ENCODE measurements around the gene PTPN7.

Gene PTPN7

DNA sequence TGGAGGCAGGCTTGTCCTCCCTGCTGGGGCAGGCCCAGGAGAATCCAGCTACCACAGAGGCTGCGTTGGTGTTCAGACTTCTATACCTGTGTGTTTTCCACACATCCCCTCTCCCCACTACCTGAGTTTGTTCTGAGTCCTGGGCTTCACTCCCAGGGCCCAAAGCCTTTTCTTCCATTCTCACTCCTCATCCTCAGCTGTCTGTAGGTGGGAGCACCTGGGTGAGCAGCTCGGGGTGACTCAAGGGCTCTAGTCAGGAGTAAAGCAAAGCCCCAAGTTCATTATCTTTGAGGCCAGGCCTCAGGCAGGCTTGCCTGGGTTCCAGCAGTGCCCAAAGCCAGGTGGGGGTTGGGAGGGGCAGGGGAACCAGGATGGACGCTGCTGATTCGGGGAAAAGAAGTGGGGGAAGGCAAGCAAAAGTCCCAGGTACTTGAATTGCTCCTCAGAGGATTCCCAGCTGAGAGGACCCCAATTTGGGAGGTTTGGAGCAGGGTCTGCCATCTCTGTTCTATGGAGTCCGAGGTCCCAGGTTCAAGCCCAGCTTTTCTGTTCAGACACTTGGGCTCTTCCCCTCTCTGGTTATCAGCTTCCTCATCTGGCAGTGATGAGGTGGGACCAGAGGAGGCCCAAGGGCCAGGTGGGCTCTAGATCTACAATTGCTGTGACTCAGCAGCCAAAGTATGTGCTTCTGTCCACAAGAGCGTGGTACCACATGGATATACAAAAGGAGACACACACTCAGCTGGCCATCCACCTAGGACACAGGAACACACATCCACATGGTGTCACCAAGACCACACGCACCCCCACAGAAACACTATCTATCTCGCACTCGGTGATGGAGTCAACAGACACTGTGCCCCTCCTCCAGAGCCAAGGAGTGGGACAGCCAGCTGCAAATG lies 5.8 kb upstream of the PTPN7 start:
- TF ChIP-seq, protein P1, sequence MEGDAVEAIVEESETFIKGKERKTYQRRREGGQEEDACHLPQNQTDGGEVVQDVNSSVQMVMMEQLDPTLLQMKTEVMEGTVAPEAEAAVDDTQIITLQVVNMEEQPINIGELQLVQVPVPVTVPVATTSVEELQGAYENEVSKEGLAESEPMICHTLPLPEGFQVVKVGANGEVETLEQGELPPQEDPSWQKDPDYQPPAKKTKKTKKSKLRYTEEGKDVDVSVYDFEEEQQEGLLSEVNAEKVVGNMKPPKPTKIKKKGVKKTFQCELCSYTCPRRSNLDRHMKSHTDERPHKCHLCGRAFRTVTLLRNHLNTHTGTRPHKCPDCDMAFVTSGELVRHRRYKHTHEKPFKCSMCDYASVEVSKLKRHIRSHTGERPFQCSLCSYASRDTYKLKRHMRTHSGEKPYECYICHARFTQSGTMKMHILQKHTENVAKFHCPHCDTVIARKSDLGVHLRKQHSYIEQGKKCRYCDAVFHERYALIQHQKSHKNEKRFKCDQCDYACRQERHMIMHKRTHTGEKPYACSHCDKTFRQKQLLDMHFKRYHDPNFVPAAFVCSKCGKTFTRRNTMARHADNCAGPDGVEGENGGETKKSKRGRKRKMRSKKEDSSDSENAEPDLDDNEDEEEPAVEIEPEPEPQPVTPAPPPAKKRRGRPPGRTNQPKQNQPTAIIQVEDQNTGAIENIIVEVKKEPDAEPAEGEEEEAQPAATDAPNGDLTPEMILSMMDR (IDR thresholded peaks at IDR 0.05) = no peak

DNA sequence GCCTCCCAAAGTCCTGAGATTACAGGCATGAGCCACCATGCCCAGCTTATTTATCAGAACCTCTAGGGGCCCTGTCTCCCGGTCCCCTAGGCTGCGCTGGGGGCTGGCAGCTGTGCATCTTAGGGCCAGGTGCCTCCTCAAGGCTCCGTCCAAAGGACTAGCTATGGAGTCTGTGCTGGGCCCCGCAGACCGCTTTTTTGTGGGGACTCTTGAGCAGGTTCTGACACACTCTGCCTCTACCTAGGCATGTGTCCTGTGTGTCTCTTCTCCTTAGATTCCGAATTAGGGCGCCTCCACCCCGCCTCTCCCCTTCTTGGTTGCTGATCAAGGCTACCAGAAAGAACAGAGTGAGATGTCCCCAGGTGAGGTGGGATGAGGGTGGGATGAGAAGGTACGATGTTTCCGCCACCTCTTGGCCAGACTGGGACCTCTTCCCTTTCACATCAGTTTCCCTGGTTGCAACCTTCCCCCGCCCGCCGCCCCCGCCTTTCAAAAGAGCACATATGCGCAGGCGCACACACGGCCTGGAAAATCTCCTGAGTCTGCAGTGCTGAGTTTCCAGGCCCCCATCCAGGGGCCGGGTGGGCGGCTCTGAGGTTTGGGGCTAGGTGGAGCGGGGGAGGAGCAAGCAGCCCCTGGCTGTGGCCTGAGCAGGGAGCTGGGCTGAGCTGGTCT lies 5.0 kb upstream of the PTPN7 start:
- TF ChIP-seq, protein P1 (IDR thresholded peaks at IDR 0.05) = no peak

DNA sequence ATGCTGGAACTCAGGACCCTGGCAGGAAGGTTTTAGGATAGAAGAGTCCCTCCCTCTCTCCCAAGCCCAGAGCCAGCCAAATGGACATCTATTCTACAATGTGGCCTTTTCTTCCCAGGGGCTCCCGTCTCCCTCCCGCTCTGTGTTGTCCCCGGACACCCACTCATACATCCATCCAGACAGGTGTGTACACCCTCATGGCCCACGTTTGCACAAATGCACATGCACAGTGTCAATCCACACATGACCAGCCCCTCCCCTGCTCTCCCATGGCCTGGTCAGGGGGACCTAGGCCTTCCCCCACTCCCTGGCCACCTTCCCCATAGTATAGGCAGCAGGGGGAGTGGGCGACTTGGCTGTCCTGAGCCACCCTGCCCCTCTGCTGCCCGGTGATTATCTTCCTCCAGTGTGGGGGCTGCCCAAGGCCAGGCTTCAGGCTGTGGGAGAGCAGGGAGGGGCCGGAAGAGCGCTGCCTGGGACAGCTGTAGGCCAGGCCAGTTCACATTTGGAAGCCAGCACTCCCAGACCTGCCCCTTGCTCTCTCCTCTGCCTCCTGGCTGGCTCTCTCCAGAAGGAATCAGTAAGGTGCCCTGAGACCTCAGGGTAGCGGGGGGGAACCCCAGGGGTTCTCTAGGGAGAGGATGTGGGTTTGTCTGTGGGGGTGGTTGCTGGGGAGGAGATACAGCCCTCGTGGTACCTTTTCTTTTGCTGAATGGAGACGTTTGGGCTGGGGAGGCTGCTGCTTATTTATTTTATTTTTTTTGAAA lies 4.1 kb upstream of the PTPN7 start:
- TF ChIP-seq, protein P1 (IDR thresholded peaks at IDR 0.05) = no peak

DNA sequence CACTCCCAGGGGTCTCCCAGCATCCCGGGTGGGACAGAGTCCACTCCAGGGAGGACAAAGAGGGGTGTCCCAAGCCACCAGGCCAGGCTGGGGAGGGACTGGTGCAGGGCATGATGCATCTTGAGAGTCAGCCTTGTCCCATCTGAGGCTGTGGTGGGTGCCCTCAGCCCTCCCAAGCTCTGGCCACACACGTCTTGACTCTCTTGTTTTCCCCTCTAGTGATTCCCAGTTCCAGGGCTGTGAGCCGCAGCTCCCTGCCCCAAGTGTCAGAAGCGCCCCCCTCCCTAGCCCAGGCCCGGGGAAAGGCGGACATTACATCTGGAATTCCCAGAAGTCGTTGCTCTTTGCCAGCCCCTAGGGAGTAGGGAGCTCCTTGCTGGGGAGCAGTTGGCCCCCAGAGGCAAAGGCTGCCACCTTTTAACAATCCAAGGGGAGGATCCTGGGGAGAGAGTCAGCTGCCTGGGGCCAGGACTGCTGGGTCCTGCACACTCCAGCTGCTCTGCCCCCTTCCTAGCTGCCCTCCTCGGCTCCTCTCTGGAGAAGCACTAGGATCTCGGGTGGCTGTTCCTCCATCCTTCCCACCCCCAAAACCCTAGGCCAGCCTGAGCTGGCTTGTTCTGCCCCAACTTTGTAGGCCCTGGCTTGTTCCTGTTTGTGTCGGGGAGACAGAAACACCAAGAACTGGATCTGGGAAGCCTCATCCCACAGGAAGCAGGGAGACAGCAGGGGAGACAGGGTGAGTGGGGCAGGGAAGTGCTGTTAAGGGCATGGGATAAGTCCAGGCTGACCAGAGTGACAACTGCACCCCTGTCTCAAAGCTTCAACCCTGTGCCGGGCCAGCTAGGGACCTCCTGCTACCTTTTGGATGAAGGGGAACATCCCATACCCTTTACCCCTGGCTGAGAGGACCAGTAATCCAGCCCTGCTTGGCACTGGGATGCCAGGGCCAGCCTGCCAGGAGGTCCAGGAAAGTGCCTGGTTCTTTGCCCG lies 3.2 kb upstream of the PTPN7 start:
- TF ChIP-seq, protein P1 (IDR thresholded peaks at IDR 0.05) = no peak

DNA sequence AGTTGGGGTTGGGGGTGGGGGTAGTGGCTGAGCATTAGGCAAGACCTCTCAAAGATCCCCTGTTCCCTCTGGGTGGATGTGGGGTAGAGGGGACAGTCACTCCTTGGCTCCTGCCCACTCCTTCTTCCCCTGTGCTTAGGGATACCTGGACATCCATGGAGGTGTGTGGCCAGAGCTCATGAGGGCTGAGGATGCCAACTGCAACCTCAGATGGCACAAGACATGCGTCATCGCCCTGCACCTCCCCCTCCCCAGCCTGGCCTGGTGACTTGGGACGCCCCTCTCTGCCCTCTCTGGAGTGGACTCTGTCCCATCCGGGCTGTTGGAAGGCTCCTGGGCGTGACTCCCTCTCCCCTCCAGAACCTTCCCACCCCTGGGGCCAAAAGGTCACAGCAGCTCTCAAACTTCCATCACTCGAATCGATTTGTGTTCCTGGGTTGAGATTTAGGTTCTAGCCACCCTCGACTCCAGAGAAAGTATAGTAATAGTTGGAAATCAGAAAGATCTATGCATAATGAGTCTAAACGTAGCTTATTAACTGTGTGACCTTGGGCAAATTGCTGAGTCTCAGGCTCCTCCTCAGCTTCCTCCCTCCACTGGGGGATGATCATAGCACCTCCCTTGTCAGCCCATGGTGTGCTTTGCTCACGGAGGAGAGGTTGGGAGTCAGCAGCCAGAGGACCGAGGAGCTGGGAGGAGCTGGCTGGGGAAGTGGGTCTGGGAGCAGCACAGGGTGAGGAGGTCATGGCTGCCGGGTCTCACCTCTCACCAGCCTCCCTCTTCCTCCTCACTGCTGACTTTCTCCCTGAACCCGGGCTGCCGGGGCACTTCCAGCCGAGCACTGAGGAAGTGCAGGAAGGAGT lies 2.2 kb upstream of the PTPN7 start:
- TF ChIP-seq, protein P1 (IDR thresholded peaks at IDR 0.05) = no peak

DNA sequence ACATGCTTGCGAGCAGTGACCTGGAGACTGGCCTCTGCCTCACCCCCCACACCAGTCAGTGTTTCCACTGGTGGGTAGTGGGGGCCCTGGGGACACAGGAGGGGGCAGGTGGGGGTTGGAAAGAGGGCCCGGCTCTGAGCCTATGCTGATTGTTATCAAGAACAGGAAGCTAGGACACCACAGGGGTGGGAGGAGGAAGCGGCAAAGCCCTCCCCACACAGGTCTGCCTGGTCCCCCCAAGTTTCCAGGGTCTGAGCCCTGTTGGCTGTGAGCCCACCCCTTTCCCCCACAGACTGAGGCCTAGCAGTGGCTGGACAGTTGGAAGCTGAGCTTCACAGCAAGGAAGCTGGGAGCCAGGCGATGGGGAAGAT lies 1.6 kb upstream of the PTPN7 start:
- TF ChIP-seq, protein P1 (IDR thresholded peaks at IDR 0.05) = no peak

All from LNCAP (cell line).